Liver (tissue), 3 donors: ENCODE results near the gene CYBB.

Source experiments
- CTCF ChIP-seq: fragments of 150-350 bp; IDR thresholded peaks from 2 replicates; pipeline ENCODE4 v1.5.1; 2017; ENCODE audit warnings: improper control_type of control experiment, low read depth, low read length; ENCODE audit not compliant: missing input control
- GABPA ChIP-seq, 2 donors: IDR thresholded peaks in 1 of 2; conservative IDR thresholded peaks in 1 of 2; 2 replicates each; pipeline ENCODE4 v1.6.1; 2016; ENCODE audit warnings: antibody characterized with exemption in 2 of 2, mild to moderate bottlenecking in 1 of 2, moderate library complexity in 1 of 2
- MAX ChIP-seq: IDR thresholded peaks from 2 replicates; pipeline ENCODE4 v1.6.1; 2016; ENCODE audit warnings: antibody characterized with exemption
- RAD21 ChIP-seq, 2 donors: IDR thresholded peaks; 2 replicates each; pipeline ENCODE4 v1.6.1; 2016; ENCODE audit warnings: antibody characterized with exemption in 2 of 2, mild to moderate bottlenecking in 2 of 2
- REST ChIP-seq: IDR thresholded peaks from 2 replicates; pipeline ENCODE4 v1.6.1; 2016; ENCODE audit warnings: antibody characterized with exemption, mild to moderate bottlenecking
- donor health status: healthy.
- donor health status: healthy.

- TF ChIP-seq REST (no peak), CTCF (no peak), MAX (peak; percentile 14), GABPA (IDR thresholded peaks at IDR 0.05 in 1 of 2, conservative IDR thresholded peaks at IDR 0.05 in 1 of 2) (no peak), RAD21 (IDR thresholded peaks at IDR 0.05) (peak in 1 of 2 donors; percentile 58)
Measured at GRCh38 chrX:37846934-37847732, 67.3 kb downstream of the CYBB start, which contains the start of gene DYNLT3.
